HG02840 (cell line): ENCODE measurements around the gene RNF225.
"Not testable (repeated sequence)": the region's sequence is repeated elsewhere in the genome, so short reads cannot be mapped to it uniquely, and the experiment has no call there.

Source experiments
- ATAC-seq: cut with Tn5 transposase; IDR thresholded peaks from one replicate; pipeline ENCODE4 v1.9.1; 2021; ENCODE audit warnings: mild to moderate bottlenecking, moderate library complexity, moderate number of reproducible peaks; ENCODE audit not compliant: unreplicated experiment, low FRiP score

Gene RNF225

DNA sequence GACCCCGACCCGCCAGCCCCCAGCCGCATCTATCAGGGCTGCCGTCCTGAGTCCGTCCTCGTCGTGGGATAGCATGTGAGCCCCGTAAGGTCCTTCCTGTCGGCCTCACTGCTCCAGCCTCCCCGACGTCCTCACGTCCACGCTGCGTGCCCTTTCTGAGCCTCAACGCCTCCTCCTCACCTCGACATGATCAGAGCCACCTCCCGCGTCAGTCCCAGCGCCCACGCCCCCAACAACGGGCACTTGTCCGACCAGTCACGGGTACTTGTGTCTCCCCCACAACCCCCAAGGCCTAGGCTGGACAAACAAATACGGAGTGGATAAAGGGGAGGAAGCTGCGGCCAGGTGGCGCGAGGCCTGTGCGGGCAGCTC lies 33.6 kb upstream of the RNF225 start:
- peak; percentile 11 for ATAC-seq

DNA sequence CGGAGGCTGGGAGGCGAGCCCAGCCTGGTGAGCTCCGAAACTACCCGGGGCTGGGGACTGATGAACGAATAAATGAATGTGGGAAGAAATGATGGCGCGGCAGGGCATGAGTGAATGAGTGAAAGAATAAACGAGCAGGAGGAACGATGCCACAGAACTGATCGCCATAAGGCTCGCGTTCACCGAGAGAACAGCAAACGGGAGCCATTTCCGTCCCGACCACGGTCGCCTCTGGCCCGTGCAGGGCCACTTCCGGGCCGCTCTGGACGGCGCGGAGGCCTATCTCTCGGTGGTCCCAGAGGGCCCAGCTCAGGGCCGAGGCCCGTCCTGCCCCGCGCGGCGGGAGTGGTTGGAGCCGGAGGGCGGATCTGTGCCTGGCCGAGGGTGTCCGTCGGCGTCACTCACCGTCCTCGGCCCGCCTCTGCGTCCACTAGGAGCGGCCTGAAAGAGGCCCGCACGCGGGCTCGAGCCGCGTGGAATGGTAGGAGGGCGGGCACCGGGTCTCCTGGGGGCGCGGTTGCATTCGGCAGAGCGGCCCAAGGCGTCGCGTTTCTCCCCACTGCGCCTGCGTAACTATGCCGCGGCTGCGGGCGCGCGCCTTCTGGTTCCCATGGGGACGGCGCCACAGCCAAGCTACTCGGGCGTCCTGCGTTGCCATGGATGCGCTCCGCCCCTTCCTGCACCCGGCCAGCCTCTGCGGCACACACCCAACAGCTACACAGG lies 33.0 kb upstream of the RNF225 start, which contains the start of gene ZNF497:
Gene ZNF497, minus strand, starts transcription at position 480 of the 723 bp plus-strand sequence. CDS start 5,116 bp downstream, outside the sequence.
- peak; percentile 87 for ATAC-seq

DNA sequence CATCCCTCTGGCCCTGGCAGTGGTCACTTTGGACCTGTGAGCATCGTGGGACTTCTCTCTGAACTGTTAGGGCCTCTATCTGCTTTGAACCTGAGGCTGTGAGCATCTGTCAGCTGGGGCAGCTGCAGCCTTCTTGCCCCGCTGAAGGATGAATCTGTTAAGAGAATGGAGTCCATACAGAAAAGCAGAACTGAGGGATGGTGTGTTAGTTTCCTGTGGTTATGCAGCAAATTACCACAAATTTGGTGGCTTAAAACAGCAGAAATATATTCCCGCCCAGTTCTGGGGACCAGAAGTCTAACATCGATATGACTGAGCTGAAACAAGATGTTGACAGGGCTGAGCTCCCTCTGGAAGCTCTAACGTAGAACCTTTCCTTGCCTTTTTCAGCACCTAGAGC lies 31.3 kb upstream of the RNF225 start:
- no peak for ATAC-seq

DNA sequence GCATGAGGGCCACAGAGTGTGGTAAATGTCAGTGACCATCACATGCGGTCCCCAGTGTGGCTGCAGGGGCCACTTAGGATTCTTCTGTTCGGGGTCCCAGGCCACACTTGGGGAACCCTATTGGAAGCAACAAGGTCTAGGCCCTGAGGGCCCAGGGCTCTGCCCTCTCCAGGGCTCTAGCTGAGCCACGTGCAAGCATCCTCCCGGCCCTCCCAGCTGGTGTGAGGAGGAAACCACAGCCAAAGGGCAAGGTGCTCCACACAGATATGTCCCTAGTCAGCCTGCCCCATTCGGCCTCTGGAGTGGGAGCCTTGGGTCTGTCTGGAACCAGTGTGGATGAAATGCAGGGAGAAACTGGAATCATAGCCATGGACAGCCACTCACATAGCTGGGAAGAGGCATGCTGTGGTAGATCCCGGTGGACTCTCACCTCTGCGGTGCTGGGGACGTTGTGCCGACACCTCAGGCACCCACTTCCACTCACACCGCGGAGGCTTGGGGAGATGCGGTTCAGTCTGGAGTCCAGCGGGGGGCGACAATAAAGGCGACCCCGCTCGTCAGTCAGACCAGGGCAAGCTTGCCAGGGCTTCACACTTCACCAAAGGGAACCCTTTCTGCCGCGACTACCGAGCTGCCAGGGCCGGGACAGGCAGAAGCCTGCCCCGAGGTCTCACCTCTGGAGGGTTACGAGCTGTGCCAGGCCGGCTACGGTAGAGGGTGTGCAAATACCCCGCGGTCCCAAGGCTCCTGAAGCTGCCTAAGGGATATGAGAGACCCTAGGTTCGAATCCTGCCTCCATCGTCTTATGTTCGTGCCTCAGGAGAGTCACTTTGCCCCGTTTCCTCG lies 28.6 kb upstream of the RNF225 start:
- ATAC-seq, result no peak

DNA sequence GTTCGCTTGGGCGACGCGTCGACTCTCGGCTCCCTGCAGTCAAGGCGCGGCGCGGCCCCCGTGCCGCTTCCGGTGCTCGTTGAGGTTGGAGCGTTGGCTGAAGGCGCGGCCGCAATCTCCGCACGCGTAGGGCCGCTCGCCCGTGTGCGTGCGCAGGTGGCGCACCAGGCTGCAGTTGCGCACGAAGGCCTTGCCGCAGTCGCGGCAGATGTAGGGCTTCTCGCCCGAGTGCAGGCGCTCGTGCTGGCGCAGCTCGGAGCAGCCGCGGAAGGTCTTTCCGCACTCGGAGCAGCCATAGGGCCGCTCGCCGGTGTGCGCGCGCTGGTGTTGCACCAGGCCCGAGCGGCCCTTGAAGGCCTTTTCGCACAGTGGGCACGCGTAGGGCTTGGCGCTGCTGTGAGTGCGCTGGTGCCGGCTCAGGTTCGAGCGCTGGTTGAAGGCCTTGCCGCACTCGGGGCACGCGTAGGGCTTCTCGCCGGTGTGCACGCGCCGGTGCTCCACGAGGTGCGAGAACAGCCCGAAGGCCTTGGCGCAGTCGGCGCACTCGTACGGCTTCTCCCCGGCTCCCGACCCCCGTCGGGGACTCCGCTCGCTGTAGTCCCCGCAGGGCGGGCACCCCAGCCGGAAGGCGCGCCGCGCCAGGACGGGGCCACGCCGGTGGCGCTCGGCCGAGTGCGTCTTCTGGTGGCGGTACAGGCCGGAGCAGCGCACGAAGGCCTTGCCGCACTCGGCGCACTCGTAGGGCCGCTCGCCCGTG lies 27.6 kb upstream of the RNF225 start:
- no peak for ATAC-seq

DNA sequence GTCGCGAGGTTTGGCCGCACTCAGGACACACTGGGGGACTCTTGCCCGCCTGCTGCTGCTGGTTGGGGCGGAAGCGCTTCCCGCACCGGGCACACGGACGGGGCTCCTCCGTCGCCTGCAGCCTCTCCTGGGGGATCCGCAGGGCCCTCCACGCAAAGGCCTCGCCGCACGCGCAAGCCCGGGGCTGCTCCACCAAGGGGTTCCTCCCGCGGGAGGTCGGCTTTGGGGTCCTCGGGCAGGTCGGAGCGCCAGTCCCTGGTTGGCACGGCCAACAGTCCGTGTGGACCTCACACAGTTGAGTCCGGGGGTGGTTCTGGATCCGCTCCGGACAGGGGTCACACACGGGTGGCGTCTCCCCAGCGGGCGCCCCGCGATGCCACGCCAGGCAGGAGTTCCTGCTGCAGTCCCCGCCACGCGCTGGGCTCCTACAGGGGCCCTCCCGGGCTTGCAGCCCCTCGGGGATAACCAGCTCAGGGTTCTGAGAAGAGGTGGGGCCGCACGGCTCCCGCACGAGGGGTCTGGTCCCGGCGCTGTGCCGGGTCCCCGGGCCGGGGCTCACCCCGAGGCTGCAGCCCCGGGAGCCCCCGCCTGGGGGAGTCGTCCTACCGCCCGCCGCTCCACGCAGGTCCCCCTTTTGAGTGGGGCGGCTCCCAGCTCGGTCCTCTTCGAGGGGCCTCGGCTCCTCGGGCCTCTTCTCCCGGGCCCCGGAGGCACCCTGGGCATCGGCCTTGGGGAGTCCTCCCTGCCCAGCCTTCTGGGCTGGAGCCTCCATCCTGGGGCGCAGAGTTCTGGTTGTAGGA lies 26.7 kb upstream of the RNF225 start:
- no peak for ATAC-seq

DNA sequence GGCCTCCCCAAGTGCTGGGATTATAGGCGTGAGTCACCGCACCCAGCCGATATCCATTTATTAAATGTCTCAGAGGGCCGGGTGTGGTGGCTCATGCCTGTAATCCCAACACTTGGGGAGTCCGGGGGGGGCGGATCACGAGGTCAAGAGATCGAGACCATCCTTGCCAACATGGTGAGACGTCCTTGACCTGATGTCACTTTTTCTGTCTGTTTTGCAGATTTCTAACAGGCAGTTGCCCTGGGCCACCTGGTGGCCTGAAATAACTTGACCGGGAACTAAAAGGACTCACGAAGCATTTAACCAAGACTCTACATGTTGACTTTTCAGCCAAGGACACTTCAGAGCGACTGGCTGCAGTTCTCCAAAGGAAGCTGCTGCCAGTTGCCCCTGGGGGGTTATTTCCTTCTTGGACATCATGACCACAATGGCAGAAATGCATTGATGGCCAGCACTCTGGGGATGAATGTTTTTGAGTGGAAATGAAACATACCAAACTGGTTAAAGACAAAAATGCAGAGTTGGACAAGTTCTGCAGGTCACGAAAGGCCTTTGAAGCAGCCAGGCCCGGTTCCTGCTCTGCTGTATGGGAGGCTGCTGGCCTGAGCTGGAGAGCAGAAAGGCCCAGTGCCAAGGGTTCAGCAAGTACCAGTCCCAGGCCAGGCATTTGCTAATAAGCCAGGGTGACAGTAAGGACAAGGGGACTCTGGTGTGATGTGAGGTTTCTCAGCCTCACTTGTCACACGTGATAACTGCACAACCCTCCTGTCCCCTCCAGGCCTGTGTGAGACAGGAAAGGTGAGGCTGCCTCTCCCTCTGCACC lies 22.9 kb upstream of the RNF225 start:
- ATAC-seq, result no peak

DNA sequence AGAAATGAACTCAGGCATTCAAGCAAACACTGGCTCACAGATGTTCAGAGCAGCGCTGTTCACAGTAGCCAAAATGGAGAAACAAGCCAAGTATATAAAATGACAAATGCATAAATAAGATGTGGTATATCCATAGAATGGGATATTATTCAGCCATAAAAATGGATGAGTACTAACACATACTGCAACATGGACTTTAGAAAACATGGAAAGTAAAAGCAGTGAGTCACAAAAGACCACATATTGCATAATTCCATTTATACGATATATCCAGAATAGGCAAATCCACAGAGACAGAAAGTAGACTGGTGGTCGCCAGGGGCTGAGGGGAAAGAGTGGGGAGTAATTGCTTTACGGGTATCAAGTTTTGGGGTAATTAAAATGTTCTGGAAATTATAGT lies 21.3 kb upstream of the RNF225 start:
- ATAC-seq, result no peak

DNA sequence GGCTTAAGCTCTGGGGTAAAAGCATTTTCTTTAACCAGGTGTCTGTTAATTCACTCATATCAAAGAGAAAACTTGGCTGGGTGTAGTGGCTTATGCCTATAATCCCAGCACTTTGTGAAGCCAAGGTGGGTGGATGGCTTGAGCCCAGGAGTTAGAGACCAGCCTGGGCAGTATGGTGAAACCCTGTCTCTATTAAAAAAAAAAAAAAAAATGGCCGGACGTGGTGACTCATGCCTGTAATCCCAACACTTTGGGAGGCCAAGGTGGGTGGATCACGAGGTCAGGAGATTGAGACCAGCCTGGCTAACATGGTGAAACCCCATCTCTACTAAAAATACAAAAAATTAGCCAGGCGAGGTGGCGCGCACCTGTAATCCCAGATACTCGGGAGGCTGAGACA lies 18.7 kb upstream of the RNF225 start:
- not testable (repeated sequence) for ATAC-seq

DNA sequence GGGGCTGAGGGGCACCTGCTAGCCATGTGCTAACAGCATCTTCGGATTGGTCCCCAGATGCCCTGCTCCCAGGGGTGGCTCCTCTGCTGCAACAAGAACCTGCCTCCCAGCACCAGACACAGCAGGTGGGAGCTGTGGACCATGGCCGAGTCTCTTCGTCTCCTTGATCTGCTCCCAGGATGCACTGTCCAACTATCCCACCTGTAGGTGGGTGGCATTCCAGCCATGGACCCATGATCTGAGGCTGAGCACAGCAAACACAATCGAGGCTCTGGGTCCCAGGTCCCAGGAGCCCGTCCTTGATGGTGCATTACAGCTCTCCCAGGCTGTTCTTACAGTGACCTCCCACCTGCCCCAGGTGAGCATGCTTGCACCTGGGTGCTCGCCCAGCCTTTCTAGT lies 16.2 kb upstream of the RNF225 start:
- ATAC-seq, result no peak

DNA sequence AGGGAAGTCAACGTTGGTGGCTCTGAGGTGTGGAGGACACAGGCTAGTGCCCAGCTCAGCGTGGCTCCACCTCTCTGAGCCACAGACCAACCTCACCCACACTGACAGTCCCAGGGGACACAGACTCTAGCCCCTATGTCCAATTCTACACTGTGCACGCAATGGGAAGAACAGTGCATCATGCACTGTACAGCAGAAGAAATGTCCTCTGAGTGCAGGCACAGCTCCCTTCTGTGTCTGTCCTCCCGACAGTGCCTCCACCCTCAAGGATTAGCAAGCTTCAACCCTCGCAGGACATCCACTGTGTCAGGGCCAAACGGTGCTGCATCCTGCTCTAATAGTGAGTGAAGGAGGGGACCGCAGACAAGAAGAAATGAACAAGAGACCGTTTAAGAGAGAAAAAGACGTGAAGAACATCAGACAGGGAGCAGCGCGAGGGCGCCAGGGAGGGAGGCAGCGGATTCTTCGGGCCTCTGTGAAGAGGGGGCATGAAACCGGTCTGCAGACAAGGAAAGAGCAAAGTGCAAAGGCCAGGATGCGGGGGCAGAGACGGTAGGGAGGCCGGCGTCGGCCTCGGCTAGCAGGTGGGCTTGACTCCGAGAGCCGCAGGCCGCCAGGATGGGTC lies 15.3 kb upstream of the RNF225 start:
- ATAC-seq, result no peak

DNA sequence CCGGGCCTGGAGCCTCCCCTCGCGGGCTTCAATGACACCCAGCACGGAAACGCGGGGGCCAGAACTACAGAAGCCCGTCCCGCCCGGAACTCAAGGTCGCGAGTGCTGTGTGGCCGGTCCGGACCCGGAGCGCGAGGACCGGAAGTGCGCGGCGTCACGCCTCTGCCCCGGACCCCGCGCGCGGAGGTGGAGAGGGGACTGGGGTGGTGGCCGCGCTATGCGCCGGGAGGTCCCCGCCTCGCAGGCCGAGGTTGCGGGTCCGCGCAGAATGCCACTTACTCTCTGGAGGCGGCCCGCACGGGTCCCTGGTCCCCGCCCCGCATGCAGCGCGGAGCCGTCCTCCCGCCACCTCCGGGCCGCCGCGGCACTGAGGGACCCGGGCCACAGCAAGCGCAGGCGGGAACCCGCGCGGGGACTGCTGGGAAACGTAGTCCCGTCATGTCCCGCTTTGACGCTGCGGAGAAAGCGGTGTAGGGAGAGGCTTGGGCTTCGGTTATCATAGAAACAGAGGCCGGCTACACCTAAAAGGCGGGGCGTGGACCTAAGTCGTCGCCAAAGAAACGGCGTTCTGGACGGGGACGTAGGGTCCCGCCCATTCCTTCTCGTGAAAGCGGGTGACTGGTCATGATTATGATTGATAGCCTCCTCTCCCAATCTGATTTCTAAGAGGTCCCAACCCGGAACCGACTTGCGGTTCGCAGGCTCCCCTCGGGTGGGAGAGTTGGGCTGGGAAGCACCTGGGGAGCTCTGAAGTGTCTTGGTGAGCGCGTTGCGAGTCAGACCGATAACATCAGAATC lies 14.6 kb upstream of the RNF225 start, which contains the start of gene ZNF837:
Gene ZNF837, minus strand, starts transcription at position 369 of the 798 bp plus-strand sequence. CDS start 11,698 bp downstream, outside the sequence.
- peak; percentile 84 for ATAC-seq

DNA sequence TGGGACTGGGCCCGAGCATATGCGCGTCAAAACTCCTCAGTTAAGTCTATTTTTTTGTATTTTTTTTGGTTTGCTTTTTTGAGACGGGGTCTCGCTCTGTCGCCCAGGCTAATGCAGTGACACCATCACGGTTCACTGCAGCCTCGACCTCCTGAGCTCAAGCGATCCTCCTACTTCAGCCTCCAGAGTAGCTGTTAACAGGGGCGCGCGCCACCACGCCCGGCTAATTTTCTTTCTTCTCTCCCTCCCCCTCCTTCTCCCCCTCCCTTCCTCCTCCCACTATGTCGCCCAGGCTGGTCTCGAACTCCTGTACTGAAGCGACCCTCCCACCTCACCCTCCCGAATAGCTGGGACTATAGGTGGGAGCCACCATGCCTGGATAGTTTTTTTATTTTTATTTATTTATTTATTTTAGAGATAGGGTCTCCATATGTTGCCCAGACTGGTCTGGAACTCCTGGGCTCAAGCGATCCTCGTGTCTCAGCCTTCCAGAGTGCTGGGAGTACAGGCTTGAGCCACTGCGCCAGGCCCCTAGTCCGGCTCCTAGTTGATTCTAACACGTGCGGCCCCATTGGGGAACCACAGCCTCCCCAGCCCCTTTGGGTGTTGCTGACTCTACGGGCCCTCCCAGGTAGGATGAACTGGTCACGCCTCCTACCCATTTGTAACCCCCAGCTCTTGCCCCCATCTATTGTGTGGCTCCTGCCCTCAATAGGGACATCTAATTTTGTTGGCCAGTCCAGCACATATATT lies 13.8 kb upstream of the RNF225 start:
- ATAC-seq, result no peak

DNA sequence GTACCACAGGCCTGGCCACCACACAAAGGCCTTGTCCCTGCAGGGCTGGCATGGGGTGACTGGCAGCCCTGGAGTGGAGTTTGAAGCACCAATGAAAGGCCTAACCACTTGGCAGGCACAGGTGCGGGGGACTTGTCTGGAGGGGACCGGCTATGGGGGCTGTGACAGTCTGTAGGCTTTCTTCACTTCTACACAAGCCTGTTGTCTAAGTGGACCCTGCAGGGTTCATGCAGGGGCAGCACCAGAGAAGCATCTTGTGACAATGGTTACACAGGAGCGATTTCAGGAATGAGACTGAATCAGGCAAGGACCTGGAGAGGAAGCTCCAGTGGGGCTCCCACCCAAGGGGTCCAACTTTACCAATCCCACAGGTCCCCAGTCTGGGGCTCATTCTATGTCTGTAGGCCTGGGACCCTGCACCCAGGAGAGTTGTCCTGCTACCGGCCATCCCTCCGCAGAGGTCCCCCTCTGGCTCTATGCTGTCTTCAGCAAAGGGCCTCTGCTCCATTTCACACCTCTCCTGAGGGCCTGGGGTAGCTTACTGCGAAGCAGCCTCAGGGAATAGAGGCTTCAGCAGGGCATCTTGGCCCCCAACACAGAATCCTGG lies 12.4 kb upstream of the RNF225 start:
- no peak for ATAC-seq

DNA sequence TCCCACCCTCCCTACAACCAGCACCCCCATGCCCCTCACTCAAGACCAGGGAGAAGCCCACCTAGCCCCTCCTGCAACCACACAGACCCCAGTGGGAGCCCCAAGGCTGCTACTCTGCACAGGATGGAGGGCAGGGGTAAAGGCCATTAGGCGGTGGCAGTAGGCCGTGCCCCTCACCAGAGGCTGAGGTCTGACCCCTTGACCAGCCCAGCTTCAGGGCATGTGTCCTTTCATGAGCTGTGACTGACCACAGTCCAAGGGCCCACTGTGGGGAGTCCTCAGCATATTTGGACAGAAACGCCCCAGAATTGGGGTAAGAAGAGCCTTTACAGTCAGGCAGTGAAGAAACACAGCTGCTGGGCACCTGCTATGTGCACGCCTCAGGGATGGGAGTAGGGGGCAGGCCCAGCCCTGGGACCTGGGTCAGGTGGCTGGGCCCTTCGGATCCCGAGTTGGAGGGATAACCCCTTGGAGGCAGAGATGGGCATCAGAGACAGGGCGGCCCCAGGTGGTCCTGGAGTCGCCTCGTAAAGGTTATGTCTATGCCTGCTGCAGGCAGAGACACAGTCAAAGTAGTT lies 10.1 kb upstream of the RNF225 start:
- no peak for ATAC-seq

DNA sequence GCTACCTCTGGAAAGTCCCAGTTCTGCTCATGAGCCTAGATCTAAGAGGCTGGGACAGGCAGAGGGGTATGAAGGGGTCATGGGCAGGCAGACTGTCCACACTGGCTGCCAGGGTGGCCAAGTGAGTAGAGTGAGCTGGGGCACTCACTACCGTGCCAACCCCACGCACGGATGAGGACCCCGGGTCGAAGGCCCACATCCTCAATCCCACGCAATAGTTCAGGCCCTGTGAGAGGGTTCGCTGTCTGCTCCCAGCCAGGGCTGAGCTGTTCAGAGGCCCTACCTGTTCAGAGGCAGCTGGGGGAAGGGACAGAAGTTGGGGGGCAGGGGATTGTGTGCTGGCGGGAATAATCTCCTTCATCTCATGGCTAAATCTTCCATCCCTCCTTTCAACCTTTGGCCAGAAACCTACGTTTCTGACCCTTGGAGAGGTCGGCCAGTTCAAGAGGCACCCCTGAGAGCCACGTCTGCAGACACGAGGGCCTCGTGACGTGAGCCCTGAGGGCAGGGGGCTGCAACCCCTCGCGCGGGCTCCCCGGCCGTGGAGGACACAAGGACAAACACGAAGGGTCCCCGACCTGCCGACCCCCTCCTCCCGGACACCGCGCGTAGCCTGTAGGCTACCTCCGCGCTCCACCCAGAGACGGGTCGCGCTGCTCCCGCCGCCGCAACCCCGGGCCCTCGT lies 9.4 kb upstream of the RNF225 start:
- ATAC-seq, result peak; percentile 6
